HG02763 (cell line): ENCODE data around the gene LRPAP1.
"Not testable (repeated sequence)": the region's sequence is repeated elsewhere in the genome, so short reads cannot be mapped to it uniquely, and the experiment has no call there.

Experiments
- ATAC-seq: cut with Tn5 transposase; IDR thresholded peaks from one replicate; pipeline ENCODE4 v1.9.1; 2021; ENCODE audit warnings: mild to moderate bottlenecking, moderate library complexity; ENCODE audit not compliant: unreplicated experiment

LRPAP1 gene

GRCh38 chr4:3464349-3464905 lies 67.8 kb downstream of the LRPAP1 start:
- ATAC-seq: no peak

- no peak for ATAC-seq
Observed at GRCh38 chr4:3463556-3464348, 68.5 kb downstream of the LRPAP1 start.

GRCh38 chr4:3462790-3463415 lies 69.3 kb downstream of the LRPAP1 start, which contains the start of gene DOK7:
Gene DOK7, plus strand, starts transcription at chr4:3463306. Its CDS starts 70 bp downstream, at chr4:3463376.
- no peak for ATAC-seq

GRCh38 chr4:3462321-3462789 lies 69.9 kb downstream of the LRPAP1 start:
- no peak for ATAC-seq

- no peak for ATAC-seq
Observed at GRCh38 chr4:3461515-3462291, 70.5 kb downstream of the LRPAP1 start.

GRCh38 chr4:3460926-3461325 lies 71.3 kb downstream of the LRPAP1 start:
- ATAC-seq: no peak

- not testable (repeated sequence) for ATAC-seq
Observed at GRCh38 chr4:3459156-3459555, 73.1 kb downstream of the LRPAP1 start.

- ATAC-seq: no peak
Observed at GRCh38 chr4:3458371-3458770, 73.9 kb downstream of the LRPAP1 start.

- not testable (repeated sequence) for ATAC-seq
Observed at GRCh38 chr4:3455596-3455995, 76.6 kb downstream of the LRPAP1 start.
